BJ (cell line): ENCODE measurements around the gene TXN2. TPM values are rescaled to one million over a fixed set of nuclear protein-coding genes. Genes with fewer than 3 reads are reported as not detected.

ENCODE experiments used
- CTCF ChIA-PET: fragments of 350-600 bp; formaldehyde crosslinking; extraction: SDS; loops from one replicate; lab custom pipeline; 2021; ENCODE audit warnings: antibody characterized with exemption, inconsistent platforms; lab: Yijun Ruan, JAX
- POLR2A ChIA-PET: fragments of 300-600 bp; sonication (Branson Sonifier 250); formaldehyde crosslinking; extraction: SDS; loops from one replicate; lab custom pipeline; 2021; ENCODE audit warnings: antibody characterized with exemption; lab: Charles Lee
- DNase-seq: peaks from one replicate; pipeline ENCODE4 v3.0.0-alpha.2; 2011; ENCODE audit warnings: low read depth
- H3K27me3 ChIP-seq: 2 replicates; pipeline ENCODE4 v1.6.0; 2011; ENCODE audit warnings: low read length; ENCODE audit not compliant: control insufficient read depth, insufficient read depth
- H3K36me3 ChIP-seq: 2 replicates; pipeline ENCODE4 v1.5.1; 2011; ENCODE audit warnings: low read length; ENCODE audit not compliant: control insufficient read depth, insufficient read depth
- H3K4me3 ChIP-seq: 2 replicates; pipeline ENCODE4 v1.5.1; 2011; ENCODE audit warnings: low read depth, mild to moderate bottlenecking, control low read depth, low read length
- polyA plus RNA-seq: library from polyadenylated mRNA; depleted of rRNA; stranded (reverse); fragments of >200 nt; gene quantifications from 2 replicates; pipeline ENCODE4 v1.2.3, GENCODE V29; 2011
- TF ChIP-seq, protein P1 (sequence below): IDR thresholded peaks from 2 replicates; pipeline ENCODE4 v1.5.1; 2011; ENCODE audit warnings: low read depth, mild to moderate bottlenecking, control low read depth, inconsistent platforms, low read length, moderate library complexity; ENCODE audit not compliant: insufficient read depth

The TXN2 gene
- polyA plus RNA-seq, 1 experiment, result 192 TPM

DNA sequence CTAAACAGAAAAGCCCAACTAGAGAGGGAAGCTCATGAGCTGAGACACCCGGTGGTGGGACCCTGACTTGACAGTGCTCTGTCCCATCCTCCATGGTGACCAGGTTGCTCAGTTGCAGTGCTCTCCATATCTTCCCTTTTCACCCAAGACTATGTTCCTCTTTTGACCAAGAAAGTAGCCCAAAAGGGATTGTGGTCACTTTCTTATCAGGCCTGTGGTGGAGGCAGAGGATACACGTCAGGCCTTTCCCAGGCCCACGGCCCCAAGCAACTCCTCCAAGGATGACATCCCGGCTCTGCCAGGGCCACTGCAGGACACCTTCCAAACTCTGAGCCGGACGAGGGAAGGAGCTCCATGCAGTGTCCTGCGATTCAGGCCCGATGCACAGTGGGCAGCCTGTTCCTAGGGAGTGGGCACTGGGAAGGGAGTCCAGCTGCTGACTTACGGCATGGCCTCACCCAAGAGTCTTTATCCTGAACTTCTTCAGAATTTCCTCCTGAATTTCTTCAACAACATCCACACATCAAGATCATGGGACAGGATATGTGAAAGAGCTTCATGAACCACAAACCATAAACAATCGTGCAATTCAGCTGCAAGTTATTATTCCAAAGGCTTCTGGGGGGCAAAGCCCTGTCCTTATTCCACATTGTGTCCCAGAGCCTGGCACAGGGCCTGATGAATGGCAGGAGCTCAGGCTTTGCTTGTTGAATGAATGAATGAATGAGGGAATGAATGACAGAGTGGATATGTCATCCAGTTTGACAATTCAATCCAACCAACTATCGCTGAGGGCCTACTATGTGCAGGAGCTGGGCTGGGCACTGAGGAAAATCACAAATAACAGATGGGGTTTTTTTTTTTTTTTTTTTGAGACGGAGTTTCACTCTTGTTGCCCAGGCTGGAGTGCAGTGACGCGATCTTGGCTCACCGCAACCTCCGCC, 57.7 kb downstream of the TXN2 start:
- TF ChIP-seq, protein P1, sequence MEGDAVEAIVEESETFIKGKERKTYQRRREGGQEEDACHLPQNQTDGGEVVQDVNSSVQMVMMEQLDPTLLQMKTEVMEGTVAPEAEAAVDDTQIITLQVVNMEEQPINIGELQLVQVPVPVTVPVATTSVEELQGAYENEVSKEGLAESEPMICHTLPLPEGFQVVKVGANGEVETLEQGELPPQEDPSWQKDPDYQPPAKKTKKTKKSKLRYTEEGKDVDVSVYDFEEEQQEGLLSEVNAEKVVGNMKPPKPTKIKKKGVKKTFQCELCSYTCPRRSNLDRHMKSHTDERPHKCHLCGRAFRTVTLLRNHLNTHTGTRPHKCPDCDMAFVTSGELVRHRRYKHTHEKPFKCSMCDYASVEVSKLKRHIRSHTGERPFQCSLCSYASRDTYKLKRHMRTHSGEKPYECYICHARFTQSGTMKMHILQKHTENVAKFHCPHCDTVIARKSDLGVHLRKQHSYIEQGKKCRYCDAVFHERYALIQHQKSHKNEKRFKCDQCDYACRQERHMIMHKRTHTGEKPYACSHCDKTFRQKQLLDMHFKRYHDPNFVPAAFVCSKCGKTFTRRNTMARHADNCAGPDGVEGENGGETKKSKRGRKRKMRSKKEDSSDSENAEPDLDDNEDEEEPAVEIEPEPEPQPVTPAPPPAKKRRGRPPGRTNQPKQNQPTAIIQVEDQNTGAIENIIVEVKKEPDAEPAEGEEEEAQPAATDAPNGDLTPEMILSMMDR, result no peak
- no peak overlapping the region for H3K4me3 ChIP-seq
- DNase-seq, result no peak
- no peaks in the 10 kb centered on the region for H3K36me3 ChIP-seq
- POLR2A ChIA-PET, result no interaction called here
- no peaks in the 10 kb centered on the region for H3K27me3 ChIP-seq
- CTCF ChIA-PET, result interaction anchor here (0.7 to 1.5 kb wide), 3 partner anchors 9 to 34 kb away, joined by 3 to 4 read pairs (median 3); no protein-coding TSS in a partner anchor

DNA sequence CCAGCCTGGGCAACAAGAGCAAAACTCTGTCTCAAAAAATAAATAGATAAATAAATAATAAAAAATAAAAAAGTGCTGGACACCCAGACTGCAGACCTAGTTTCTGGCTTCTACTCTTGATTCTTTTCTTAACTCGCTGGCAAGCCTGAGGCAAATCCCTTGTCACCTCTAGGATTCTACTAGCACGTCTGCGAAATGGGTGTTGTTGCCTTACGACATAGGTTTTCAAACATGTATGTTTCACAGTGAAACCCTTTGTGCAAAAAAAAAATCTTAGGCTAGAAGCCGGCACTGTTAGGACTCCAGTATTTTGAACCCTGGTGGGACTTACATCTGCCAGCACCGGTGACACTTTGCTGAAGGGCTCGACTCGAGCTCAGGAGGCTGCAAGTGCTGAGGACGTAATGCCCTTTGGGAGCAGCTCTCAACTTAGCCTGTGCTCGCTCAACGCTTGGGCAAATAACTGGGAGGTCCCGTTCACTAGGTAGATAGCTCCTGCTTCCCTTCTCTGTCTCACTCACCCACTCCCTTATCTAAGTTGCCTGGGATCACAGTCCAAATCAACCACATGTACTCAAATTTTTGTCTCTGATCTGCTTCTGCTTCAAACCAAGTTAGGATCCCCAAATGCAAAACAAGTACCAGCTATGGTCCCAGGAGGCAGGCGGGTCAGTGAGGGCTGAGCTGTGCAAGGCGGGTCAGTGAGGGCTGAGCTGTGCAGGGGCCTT, 59.0 kb downstream of the TXN2 start:
- H3K36me3 ChIP-seq, result no peaks in the 10 kb centered on the region
- no peaks in the 10 kb centered on the region for H3K27me3 ChIP-seq
- POLR2A ChIA-PET, result no interaction called here
- H3K4me3 ChIP-seq, result no peak overlapping the region
- CTCF ChIA-PET, result interaction anchor here (1.2 kb wide), 1 partner anchor 17 kb away, joined by 3 read pairs; no protein-coding TSS in a partner anchor
- TF ChIP-seq, protein P1, result no peak
- no peak for DNase-seq

DNA sequence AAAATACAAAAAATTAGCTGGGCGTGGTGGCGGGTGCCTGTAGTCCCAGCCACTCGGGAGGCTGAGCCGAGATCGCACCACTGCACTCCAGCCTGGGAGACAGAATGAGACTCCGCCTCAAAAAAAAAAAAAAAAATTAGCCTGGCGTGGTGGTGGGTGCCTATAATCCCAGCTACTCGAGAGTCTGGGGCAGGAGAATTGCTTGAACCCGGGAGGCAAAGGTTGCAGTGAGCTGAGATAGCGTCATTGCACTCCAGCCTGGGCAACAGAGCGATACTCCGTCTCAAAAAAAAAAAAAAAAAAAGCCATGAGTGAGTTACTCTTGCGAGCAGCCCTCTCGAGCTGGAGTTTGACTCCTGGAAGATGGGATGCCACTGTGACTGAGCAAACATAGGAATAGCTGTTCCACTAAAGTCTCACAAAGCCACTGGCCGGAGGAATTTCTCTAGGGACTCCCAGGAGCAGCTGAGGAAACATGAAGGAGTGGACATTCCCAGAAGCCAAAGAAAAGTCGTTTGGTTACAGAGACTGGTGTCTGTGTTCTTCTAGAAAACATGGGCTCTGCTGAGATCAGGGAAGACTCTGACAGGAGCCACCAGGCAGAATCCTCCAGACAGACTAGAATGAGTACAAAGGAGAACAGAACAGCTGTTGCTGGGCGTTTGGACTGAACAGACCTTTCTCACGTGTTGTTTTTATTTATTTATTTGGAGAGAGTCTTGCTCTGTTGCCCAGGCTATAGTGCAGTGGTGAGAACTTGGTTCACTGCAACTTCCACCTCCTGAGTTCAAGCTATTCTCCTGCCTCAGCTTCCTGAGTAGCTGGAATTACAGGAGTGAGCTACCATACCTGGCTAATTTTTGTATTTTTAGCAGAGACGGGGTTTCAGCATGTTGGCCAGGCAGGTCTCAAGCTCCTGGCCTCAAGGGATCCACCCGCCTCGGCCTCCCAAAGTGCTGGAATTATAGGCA, 61.2 kb downstream of the TXN2 start:
- CTCF ChIA-PET, result no interaction called here
- Histone ChIP-seq H3K4me3 (no peak overlapping the region), H3K36me3 (no peaks in the 10 kb centered on the region), H3K27me3 (no peaks in the 10 kb centered on the region)
- POLR2A ChIA-PET, result no interaction called here
- DNase-seq, result no peak
- TF ChIP-seq, protein P1, result no peak

DNA sequence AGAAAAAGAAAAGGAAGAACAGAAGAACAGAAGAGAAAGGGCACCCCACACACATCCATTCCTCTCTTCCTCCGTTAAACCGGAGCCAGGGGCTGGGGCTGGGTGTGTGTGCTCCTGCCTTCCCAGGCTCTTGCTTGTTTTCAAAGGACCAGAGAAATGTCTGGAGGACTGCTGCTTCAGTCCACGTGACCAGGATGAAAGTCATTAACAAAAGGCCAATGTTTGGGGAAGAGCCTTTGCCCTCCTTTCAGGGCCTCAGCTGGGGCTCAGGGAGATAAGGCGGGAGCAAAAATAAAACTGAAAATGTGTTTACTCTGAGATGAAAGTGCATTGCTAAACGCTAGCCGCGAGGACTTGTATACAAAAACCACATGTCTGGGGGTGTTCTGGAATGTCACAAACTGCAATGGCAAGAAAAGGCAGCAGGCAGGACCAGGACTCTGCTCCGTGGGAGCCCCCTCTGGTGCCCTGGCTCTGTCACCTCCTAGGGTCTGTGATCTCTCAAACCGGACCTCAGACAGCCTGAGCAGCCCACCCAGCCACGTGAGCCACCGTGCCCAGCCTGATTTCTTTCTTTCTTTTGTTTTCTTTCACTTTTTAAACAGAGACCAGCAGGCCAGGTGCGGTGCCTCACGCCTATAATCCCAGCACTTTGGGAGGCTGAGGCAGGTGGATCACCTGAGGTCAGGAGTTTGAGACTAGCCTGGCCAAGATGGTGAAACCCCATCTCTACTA, 62.1 kb downstream of the TXN2 start:
- ChIA-PET CTCF (interaction anchor here (0.6 kb wide), 1 partner anchor 63 kb away, joined by 3 read pairs; no protein-coding TSS in a partner anchor), POLR2A (no interaction called here)
- Histone ChIP-seq H3K36me3 (no peaks in the 10 kb centered on the region), H3K4me3 (no peak overlapping the region), H3K27me3 (no peaks in the 10 kb centered on the region)
- TF ChIP-seq, protein P1, result no peak
- DNase-seq, result peak; percentile 49
